Endometrium (tissue), 2 donors: ENCODE results near the gene RER1.

Experiments used
- FAIRE-seq: peaks from 2 replicates; lab custom pipeline; 2012; peaks lifted over from hg19 to GRCh38; lab: Jason Lieb, UNC
- donor health status: control.
- donor health status: control.

The RER1 gene

DNA sequence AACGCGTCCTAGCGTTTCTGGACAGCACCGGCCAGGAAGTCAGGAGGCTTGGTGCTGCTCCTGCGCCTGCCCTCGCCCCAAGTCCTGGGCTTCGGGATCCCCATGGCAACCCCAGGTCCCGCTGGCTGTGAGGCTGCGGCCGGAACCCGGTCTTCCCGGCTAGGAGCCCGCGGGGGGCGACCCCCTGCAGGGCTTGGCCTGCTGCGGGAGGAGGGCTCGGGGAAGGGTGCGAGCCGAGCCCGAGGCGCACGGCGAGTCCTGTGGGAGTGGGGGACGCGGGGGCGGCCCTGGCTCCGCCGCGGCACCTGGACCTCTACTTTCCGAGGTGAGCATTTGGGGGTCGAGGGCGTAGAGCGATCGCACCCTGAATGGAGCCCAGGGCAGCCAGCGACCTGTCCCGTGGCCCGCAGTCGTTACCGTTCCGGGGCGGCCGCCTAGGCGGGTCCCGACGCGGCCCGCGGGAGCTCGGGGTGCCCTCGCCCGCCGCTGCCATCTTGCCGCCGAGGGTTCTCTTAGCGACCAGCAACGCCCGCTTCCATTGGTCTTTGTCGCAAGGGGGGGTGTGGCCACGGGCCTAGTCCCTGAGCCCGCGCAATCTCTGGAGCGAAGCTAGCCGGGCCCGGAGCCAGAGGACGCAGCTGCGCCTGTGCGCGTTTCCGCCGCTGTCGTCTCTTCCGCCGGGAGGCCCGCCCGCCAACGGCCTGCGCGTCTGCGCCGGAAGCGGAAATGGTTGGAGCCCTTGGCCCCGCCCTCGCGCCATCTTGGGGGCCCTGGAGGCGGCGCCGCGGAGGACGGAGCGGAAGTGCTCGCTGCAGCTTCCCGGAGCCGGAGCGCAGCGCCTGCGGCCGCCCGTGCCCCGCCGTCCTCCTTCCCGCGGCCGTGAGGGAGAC is at the start of gene RER1, which contains the start of gene MORN1:
Gene RER1 (plus strand): TSS at position 801 of the 890 bp plus-strand sequence. CDS start 3,950 bp downstream, outside the sequence.
Gene MORN1 (minus strand): TSS at position 514 of the 890 bp plus-strand sequence. CDS start 21 bp downstream, at position 493.
- peak; percentile 81 for FAIRE-seq

DNA sequence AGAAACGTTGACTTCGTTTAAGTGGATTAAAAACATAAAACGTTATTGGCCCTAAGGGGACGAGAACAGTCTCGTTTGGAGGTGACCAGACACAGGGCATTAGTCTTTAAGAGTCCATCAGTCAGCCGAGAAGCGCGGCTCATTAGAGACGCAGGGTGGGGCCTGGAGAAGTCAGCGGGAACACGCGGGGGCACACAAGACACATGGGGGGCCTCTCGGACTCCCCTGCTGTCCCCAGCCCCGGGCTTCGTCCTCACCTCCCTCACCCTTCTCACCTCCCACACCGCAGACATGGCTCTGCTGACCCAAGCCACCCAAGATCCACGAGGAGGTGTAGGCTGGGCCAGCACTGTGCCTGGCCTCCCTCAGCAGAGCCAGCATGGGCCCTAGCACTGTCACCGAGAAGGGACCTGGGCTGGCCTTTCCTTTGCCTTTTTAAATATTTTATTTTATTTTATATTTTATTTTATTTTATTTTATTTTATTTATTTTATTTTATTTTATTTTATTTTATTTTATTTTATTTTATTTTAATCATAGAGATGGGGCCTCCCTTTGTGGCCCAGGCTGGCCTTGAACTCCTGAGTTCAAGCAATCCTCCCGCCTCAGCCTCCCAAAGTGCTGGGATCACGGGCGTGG is 49.1 kb upstream of the RER1 start:
- FAIRE-seq, result no peak

- no peak for FAIRE-seq
Observed at GRCh38 chr1:2343023-2343935, 48.4 kb upstream of the RER1 start.

DNA sequence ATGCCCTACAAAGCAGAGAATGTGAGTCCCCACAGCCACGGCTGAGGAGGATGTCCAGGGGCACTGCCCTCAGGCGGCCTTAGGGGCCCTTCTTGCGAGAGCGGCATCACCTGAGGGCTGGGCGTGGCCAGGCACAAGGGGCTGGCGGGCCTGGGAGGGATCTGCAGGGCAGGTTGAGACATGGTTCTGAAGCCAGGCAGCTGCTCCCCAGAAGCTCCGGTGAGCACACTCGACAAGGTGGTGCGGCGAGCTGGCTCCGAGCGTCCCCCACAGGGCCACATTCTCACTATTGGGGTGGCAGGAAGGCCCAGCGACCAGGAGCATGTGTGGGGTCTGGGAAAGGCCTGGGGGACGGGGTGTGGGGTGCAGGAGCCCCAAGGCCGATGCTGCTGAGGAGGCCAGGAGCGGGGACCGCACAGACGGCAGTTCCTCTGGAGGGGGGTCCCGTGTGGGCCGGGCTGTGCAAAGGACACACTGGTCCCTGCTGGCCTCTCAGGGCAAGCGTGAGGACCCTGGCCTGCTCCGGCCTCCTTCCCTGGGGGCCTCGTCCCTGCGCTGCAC is 47.4 kb upstream of the RER1 start:
- no peak for FAIRE-seq

GRCh38 chr1:2344744-2345296 is 46.8 kb upstream of the RER1 start:
- no peak for FAIRE-seq

DNA sequence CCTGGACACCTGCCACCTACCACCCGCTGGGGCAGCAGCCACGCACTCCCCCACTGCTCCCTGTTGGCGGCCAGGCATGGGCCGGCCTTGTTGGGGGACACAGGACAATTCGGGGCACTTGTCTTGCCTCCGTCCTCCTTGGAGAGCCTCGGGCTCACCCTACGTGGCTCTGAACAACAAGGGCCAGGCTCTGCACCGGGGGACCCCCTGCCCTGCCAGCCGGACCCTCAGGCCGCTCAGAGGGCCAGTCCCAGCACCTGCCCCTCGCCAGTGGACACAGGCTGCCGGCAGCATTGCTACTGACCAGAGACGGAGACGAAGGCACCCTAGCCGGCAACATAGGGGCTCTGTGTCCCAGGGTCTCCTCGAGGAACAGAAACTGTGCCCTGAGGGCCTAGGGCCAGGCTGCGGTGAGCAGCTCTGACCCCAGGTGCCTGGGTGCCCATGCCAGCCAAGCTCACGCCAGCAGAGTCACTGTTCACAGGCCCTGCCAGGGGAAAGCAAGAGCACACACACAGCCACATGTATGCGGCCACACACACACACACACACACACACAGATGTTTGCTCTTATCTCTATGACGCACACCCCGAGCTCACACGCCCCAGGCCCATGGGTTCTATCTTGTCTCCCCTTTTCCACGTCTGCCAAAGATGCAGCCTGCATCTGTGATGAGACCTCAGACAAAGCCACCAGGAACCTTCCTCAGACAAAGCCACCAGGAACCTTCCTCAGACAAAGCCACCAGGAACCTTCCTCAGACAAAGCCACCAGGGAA is 46.2 kb upstream of the RER1 start:
- no peak for FAIRE-seq

- FAIRE-seq, result no peak
Observed at GRCh38 chr1:2346691-2347408, 44.8 kb upstream of the RER1 start.

DNA sequence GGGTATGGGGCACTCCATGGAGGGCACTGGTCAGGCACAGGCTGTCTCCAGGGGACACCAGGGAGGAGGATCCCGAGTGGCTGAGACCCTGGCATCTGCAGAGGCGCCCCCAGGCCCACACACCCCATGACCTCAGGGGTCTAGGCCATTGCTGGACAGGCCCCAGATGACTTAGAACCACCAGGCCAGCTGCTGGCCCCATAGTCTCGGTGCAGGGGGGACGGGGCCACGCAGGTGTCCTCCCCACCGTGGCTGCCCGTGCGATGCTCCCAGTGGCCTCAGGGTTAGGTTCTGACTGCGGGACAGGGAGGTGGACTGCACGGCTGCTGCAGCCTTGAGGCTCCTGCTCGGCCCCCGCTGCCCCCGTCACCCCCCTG is 44.2 kb upstream of the RER1 start:
- FAIRE-seq, result no peak

DNA sequence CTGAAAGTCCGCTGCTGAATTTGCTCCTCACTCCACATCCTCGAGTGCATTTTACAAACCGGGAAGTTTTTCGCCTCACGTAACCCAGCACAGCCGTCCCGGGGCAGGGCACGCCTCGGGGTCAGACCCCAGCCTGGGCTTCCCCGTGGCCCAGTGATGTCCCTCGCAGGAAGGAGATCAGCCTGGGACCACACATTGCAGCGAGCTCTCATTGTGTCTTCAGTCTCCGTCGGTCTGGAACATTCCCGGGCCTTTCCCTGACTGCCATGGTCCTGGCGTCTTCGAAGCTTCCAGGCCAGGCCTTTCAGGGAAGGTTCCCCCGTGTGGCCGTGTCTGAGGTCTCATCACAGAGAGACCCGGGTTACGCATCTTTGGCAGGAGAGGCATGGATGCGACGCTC is 43.7 kb upstream of the RER1 start:
- no peak for FAIRE-seq

GRCh38 chr1:2348346-2349325 is 43.0 kb upstream of the RER1 start:
- FAIRE-seq, result no peak

GRCh38 chr1:2349806-2350205 is 41.8 kb upstream of the RER1 start:
- FAIRE-seq, result no peak

DNA sequence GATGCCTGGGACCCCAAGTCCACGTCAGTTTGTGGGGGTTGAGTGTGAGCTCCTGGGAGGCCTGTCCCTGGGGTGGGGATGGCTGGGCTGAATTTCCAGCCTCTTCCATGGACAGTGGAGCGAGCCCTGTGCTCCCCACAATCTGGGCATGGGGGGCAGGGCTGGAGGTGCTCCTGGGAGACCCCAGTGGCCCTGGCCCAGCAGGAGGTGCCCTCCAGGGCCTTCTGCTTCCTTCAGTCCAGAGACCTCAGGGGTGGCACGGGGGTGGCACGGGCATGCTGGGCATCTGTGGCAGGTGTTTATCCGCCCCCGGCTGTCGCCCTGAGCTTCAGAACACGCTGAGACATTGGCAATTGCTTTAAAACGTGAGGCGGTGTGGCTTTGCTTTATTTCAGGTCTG is 41.1 kb upstream of the RER1 start:
- FAIRE-seq, result no peak

DNA sequence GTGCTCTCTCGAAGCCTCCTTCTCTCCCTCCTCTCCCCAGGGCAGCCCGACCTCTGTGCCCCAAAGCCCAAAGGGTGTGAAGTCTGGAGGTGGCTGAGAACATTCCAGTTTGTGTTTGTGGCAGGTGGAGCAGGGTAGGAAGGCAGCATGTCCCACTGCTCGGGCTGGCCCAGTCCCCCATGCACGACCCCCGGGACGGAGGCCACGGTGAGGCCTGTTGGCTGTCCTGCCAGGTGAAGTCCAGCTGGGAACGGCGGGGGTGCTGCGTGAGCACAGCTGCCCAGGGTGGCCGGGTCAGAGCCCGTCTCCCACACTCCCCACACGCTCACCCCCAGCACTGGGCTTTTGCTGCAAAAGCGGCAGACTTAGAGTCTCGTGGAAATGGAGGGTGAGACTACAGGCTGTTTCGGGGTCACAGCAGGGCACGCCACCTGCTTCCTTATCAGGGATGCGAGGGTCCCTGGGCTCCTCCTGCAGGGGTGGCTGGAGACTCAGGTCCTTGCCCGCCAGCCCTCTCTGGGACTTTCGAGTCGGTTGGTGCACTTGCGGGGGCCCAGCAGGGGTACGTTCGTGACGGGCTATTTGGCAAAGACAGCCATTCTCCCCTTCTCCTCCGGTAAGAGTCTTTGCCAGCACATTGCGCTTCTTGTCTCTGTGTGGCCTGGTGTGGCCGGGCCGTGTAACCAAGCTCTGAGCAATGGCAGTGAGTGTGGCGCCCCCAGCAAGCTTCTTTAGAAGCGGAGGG is 40.6 kb upstream of the RER1 start:
- no peak for FAIRE-seq

GRCh38 chr1:2351723-2352122 is 39.9 kb upstream of the RER1 start:
- no peak for FAIRE-seq

DNA sequence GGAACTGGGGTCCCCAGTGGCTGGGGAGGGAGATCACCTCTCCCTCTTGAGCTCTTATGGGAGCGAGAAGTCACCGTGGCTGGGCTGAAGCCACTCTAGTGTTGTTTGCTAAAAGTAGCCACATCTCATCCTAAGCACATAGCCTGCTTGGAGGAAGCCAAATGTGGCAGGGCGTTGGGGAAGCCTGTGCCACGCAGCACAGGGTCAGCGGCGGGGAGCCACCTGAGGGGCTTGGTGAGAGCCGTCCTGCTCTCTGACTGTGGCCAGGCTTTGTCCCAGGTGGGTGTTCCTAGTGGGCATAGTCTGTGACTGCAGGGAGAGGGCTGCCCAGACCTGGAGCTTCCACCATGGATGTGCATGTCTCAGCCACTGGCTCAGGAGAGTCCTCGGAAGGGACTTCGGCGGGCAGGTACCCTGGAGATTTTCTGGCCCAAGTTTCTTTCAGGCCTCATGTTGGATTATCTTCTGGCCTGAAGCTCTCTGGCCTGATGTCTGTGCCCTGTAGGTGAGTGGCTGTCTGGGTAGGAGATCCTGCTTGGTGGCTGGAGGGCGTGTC is 39.2 kb upstream of the RER1 start:
- FAIRE-seq, result no peak

GRCh38 chr1:2352897-2353550 is 38.6 kb upstream of the RER1 start:
- no peak for FAIRE-seq
